DND-41 (cell line): ENCODE measurements around the gene TAT.

ENCODE experiments used
- ATAC-seq: fragments of 200-7000 bp; cut with Tn5 transposase; 3 replicates; pipeline ENCODE4 v1.9.1; 2021; ENCODE audit warnings: low read depth; ENCODE audit not compliant: insufficient read depth
- DNase-seq: peaks from one replicate; pipeline ENCODE4 v3.0.0-alpha.2; 2020
- H2AFZ ChIP-seq: 2 replicates; pipeline ENCODE4 v1.6.0; 2012; ENCODE audit warnings: low read depth, low read length
- H3K27ac ChIP-seq: 2 replicates; pipeline ENCODE4 v1.5.1; 2012; ENCODE audit warnings: low read length, inconsistent platforms
- H3K27me3 ChIP-seq: fragments of 200-600 bp; sonication (generic); 2 replicates; pipeline ENCODE4 v1.6.0; 2012; ENCODE audit warnings: low read length, mild to moderate bottlenecking, inconsistent platforms; ENCODE audit not compliant: insufficient read depth, poor library complexity
- H3K36me3 ChIP-seq: 2 replicates; pipeline ENCODE4 v1.5.1; 2012; ENCODE audit warnings: low read length, inconsistent platforms; ENCODE audit not compliant: insufficient read depth
- H3K4me1 ChIP-seq: 2 replicates; pipeline ENCODE4 v1.5.1; 2012; ENCODE audit warnings: mild to moderate bottlenecking, low read length; ENCODE audit not compliant: insufficient read depth
- H3K4me2 ChIP-seq: 2 replicates; pipeline ENCODE4 v1.6.0; 2012; ENCODE audit warnings: mild to moderate bottlenecking, moderate library complexity, low read length, inconsistent platforms; ENCODE audit not compliant: insufficient read depth
- H3K4me3 ChIP-seq, 2 experiments: fragments of 200-600 bp in 1 of 2; shearing (Covaris generic) in 1 of 2; 2 replicates each; pipeline ENCODE4 v1.5.1; 2012 to 2016; ENCODE audit warnings: inconsistent platforms in 2 of 2, low read length in 2 of 2, mild to moderate bottlenecking in 2 of 2, low read depth in 1 of 2, moderate library complexity in 1 of 2
- H3K79me2 ChIP-seq: 2 replicates; pipeline ENCODE4 v1.6.0; 2012; ENCODE audit warnings: low read length, inconsistent platforms; ENCODE audit not compliant: insufficient read depth
- H3K9ac ChIP-seq: 2 replicates; pipeline ENCODE4 v1.6.0; 2012; ENCODE audit warnings: low read depth, mild to moderate bottlenecking, inconsistent platforms, low read length, moderate library complexity
- H3K9me3 ChIP-seq: 2 replicates; pipeline ENCODE4 v1.5.1; 2012; ENCODE audit warnings: low read length, moderate library complexity, mild to moderate bottlenecking, inconsistent platforms; ENCODE audit not compliant: insufficient read depth, severe bottlenecking
- H4K20me1 ChIP-seq: 2 replicates; pipeline ENCODE4 v1.6.0; 2012; ENCODE audit warnings: low read length; ENCODE audit not compliant: insufficient read depth
- EZH2 ChIP-seq: IDR thresholded peaks from 3 replicates; pipeline ENCODE4 v1.6.1; 2012; ENCODE audit warnings: borderline replicate concordance, low read depth, mild to moderate bottlenecking, moderate library complexity, low read length, inconsistent platforms; ENCODE audit not compliant: severe bottlenecking
- TF ChIP-seq, protein P1 (sequence below): IDR thresholded peaks from 2 replicates; pipeline ENCODE4 v1.5.1; 2012; ENCODE audit warnings: borderline replicate concordance, low read length, moderate library complexity, mild to moderate bottlenecking; ENCODE audit not compliant: poor library complexity, severe bottlenecking; ENCODE audit errors: extremely low read depth

Gene TAT

DNA sequence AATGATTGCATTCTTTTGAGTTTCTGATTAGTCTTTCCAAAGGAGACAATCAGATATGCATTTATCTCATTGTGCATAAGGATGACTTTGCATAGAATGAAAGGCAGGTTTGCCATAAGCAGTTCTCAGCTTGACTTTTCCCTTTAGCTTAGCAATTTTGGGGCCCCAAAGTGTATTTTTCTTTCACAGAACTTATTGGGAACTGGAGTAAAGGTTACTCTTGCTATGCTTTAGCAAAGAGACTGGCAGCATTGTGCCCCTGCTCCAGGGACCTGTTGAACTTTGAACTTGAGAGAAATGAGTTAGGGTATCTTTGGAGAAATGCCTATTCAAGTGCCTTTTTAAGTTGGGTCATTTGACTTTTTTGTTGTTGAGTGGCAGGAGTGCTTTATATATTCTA is 17.0 kb downstream of the TAT start:
- DNase-seq (no peak), ATAC-seq (no peak)
- Histone ChIP-seq H3K9me3 (peaks cover 7% of the 10 kb centered on the region), H3K36me3 (no peaks in the 10 kb centered on the region), H3K4me3 (no peak overlapping the region), H2AFZ (no peak overlapping the region), H3K4me1 (peaks cover 9% of the 10 kb centered on the region), H3K9ac (no peak overlapping the region), H3K4me2 (no peak overlapping the region), H3K27ac (no peak overlapping the region), H4K20me1 (no peaks in the 10 kb centered on the region), H3K79me2 (no peaks in the 10 kb centered on the region), H3K27me3 (no peaks in the 10 kb centered on the region)
- TF ChIP-seq, protein P1, sequence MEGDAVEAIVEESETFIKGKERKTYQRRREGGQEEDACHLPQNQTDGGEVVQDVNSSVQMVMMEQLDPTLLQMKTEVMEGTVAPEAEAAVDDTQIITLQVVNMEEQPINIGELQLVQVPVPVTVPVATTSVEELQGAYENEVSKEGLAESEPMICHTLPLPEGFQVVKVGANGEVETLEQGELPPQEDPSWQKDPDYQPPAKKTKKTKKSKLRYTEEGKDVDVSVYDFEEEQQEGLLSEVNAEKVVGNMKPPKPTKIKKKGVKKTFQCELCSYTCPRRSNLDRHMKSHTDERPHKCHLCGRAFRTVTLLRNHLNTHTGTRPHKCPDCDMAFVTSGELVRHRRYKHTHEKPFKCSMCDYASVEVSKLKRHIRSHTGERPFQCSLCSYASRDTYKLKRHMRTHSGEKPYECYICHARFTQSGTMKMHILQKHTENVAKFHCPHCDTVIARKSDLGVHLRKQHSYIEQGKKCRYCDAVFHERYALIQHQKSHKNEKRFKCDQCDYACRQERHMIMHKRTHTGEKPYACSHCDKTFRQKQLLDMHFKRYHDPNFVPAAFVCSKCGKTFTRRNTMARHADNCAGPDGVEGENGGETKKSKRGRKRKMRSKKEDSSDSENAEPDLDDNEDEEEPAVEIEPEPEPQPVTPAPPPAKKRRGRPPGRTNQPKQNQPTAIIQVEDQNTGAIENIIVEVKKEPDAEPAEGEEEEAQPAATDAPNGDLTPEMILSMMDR, result no peak
- no peak for TF ChIP-seq EZH2

DNA sequence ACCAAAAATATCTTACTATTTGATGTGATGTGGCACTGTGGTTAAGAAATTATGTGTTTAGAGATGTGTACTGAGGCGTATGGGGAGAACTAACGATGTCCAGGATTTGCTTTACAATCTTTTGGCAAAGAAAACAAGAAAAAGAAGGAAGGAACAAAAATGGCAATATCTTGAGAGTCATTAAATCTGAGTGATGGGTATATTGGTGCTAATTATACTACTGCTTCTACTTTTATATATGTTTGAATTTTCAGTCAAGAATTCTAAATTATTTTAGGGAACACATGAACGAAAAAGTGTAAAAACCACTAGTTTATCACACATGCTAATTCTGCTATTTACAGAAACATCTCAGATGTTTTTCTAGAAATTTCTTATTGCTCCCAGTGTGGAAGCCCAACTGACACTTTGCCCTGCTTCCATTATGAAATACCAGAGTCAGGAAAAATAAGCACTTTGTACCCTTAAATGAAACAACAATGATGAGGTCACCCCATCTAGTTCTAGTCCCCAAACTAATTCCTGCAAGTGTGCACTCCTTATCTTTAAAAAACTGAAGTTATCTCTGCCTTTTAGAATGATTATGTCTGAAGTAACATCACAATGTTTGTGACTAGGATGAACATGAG is 18.8 kb downstream of the TAT start:
- H3K9ac ChIP-seq, result no peak overlapping the region
- H3K27me3 ChIP-seq, result no peaks in the 10 kb centered on the region
- TF ChIP-seq, protein P1, result no peak
- no peak for TF ChIP-seq EZH2
- H3K4me2 ChIP-seq, result no peak overlapping the region
- H3K79me2 ChIP-seq, result no peaks in the 10 kb centered on the region
- H4K20me1 ChIP-seq, result no peaks in the 10 kb centered on the region
- H3K36me3 ChIP-seq, result no peaks in the 10 kb centered on the region
- no peak overlapping the region for H2AFZ ChIP-seq
- peaks cover 7% of the 10 kb centered on the region for H3K9me3 ChIP-seq
- no peaks in the 10 kb centered on the region for H3K4me1 ChIP-seq
- no peak overlapping the region for H3K4me3 ChIP-seq
- DNase-seq (no peak), ATAC-seq (no peak)
- no peak overlapping the region for H3K27ac ChIP-seq

DNA sequence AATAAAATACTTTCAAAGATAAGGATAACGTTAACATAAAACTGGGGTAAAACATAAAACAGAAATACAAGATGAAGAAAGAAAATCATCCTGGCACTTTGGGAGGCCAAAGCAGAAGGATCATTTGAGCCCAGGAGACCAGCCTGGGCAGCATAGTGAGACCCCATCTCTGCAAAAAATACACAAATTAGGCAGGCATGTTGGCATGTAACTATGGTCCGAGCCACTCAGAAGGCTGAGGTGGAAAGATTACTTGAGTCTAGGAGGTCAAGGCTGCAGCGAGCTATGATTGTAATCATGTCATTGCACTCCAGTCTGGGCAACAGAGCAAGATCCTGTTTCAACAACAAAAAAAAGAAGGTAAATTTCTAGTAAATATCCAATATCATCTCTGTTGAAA is 19.6 kb downstream of the TAT start:
- DNase-seq, result no peak
- ATAC-seq, result no peak
- no peaks in the 10 kb centered on the region for H3K4me1 ChIP-seq
- TF ChIP-seq EZH2, result no peak
- TF ChIP-seq, protein P1, result no peak
- H2AFZ ChIP-seq, result no peak overlapping the region
- no peak overlapping the region for H3K27ac ChIP-seq
- H4K20me1 ChIP-seq, result no peaks in the 10 kb centered on the region
- H3K4me3 ChIP-seq, result no peak overlapping the region
- no peak overlapping the region for H3K9ac ChIP-seq
- H3K4me2 ChIP-seq, result no peak overlapping the region
- peaks cover 4% of the 10 kb centered on the region for H3K9me3 ChIP-seq
- H3K27me3 ChIP-seq, result no peaks in the 10 kb centered on the region
- no peaks in the 10 kb centered on the region for H3K36me3 ChIP-seq
- no peaks in the 10 kb centered on the region for H3K79me2 ChIP-seq
